GM15510 (cell line): ENCODE measurements around the gene STK24.

Experiments
- POLR2A ChIP-seq: IDR thresholded peaks from 3 replicates; pipeline ENCODE4 v1.6.1; 2011; ENCODE audit warnings: borderline replicate concordance; ENCODE audit not compliant: insufficient read length; ENCODE audit errors: extremely low read depth

STK24 gene

DNA sequence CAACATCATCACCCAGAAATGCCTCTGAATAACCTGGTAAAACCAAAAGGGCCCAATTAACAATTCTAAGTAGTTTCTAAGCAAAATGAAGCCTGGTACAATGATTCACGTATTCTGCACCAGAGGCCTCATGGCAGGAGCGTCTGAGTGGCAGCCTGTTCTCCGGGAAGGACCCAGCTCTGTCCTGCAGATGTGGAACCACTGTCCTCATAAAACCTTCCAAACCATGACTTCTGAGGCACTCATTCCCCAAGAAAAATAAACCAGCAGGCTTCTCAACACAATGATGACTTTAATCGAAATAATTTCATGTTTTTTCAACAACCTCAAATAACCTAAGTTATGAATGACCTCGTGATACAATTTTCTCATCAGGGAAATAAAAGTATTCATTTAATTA lies 89.9 kb downstream of the STK24 start:
- TF ChIP-seq POLR2A = no peak

DNA sequence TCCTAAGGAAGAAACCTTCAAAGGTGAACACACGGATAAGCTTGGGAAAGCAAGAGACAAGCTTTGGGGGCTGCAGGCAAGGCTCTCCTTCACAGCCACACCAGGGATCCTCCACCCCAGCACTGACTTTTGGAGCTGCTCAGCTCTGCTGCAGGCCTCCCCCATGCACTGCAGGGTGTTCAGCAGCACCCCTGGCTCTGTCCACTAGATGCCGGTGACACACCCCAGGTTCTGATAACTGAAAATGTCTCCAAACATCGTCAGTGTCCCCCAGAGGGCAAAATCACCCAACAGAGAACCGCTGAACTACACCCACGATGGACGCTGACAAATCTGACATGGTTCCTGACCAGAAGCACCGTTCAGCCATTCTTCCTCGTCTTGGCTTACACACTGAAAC lies 90.5 kb downstream of the STK24 start:
- no peak for TF ChIP-seq POLR2A

DNA sequence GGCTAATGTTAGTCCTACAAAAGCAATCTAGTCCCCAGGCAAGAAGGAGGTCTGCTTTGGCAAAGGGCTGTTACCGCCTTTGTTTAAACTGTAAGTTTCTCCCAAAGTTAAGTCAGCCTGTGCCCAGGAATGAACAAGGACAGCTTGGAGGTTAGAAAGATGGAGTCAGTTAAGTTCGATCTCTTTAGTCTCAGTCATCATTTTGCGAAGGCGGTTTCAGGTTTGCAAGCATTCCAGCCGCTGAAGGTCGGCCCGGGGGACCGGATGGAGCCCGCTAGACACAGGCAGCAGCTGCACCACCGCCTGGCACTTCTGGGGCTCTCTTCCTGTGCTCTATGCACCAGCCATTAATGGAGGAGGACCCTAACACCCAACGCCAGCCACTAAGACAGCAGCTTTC lies 91.3 kb downstream of the STK24 start:
- TF ChIP-seq POLR2A = no peak

DNA sequence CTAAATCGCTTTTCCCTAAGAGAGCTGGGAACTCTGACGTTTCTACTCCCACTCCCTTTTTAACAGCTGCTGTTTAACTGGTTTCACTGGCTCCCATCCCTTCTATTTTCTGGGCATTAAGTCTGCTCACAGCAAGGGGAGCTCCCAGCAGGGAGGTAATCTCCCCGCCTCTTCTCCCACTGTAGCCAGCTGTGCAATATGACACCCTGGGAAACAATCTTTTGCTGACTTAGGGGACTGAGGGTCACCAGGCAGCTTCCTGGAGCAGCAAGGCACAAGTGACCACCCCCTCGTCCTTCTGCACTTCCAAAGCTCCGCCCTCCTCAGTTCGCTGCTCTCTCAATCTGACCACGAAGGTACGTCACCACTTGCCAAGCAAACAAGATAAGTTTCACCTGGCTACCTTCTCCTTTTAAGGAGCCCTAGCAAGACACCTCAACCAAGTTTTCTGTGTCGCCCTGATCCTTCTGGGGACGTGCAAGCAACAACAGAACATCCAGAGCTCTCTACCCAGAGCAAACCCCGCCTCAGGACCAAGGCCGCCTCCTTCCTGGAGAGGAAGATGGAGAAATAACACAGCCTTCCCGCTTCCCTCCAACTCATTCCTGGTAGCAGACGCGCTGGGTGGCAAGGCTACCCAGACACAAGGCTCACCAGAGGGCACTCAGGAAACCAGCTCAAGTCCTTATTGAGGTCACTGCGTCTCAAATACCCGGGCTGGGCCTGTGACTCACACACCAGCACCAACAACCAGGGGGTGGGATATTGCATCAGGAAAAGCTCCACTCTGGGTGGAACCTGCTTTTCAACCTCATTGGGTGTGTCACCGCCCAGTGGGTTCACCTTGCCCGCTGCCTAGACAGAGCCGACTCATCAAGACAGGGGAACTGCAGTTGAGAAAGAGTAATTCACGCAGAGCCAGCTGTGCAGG lies 92.4 kb downstream of the STK24 start:
- TF ChIP-seq POLR2A = no peak

DNA sequence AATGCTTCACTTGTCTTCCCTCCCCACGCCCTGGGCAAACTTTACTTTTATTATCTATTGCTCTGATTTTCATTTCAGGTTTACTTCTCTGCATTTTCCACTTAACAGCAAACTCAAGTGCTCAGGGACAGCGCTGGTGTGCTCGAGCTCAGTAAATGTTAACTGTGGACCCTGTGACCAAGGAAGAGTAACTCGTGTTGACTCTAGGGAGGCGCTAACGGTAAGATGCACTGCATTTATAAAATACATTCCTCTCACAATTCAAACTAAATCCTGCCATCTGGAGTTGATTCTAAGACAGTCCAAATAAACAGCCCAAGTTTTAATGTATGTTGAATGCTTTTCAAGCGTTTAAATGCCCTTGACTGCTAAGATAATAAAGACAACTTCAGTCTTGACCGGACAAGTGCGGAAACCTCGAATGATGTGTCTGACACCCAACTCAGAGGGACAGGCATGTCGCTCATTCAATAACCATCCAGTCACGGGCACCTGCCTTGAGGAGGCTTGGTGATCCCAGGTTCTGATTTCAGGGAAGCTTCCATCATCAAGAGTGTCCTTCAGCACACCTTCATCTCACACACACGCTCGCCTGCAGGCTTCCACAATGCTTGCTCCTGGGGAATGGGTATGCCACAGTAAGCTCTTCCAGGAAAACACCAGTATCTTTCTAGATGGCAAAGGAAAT lies 93.2 kb downstream of the STK24 start:
- no peak for TF ChIP-seq POLR2A

DNA sequence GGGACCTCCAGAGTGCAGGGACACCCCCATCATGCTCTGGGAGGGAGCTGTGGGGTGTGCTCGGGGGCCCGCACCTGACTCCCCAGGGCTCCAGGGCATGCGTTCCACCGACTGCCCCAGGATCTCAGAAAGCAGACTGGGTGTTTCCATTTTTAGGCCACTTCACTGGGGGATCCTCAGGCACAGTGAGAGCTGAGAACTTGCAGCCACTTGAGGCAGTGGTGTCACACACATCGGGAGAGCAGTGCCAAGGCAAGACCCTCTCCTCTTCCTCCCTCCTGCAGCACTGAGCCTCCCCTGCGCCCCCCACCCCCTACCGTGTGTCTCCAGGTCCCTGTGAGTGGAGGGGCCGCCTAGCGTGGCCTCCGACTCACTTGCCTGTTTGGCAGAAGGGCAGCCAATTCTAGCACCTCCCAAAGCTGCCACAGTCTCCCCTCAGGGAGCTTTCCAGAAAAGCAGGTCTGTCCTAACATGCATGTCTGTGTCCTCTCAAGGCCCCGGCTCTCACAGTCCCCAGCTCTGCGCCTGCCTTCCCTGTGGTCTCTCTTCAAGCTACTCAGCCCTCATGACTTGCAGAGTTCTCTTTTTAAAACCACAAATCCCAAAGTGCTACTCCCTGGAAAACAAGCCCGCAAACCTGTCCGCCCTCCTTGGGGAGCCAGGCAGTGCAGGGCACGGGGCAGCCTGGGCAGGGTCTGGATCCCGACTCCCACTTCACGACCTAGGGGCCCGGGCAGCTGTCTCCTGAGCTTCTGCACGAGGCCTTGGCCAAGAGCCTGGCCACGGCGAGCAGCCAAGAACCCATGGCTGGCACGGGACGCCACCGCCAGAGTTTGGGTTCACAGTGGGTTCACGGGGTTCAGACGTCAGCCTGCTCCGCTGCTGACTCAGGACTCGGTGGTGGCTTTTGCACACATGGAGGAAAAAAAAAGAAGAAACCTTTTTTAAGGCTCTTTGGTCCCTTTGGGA lies 94.1 kb downstream of the STK24 start:
- TF ChIP-seq POLR2A = no peak

DNA sequence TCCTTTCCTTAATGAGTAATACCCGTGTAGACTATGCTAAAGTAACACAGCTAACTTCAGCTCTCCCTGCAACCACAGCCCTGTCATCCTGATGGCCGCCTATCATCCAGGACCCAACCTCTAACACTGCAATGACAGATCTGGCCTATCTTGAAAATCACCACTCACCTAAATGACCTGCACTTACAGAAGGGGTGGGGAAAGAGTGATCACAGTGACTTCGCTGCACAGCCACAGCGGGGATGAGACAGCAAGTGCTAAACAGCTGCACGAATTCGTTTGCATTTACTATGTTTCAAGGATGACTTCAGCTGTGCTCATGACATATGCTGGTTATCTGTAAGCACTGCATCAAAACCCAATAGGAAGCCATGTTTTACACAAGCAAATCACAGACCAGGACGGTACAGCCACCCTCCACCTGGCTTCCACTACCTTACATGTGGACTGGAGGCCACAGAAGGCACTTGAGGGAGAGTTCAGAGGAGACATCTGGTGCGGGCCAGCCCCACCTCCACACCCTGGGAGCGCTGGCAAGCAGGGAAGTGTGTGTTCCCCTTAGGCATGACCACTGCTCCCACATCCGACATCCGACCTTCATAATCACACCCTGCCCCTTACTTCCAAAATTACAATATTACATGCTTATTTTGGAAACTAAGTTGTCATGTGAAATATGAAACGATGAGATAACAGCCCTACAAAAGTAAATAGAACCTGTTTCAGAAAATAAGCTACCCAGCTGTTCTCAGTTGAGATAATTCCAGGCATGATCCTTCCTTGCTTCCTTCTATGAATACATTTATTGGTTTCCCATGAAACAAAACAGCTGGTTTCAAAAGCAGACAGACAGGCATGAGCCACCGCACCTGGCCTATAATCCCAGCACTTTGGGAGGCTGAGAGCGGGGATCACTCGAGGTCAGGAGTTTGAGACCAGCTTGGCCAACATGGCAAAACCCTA lies 95.7 kb downstream of the STK24 start:
- TF ChIP-seq POLR2A = no peak

DNA sequence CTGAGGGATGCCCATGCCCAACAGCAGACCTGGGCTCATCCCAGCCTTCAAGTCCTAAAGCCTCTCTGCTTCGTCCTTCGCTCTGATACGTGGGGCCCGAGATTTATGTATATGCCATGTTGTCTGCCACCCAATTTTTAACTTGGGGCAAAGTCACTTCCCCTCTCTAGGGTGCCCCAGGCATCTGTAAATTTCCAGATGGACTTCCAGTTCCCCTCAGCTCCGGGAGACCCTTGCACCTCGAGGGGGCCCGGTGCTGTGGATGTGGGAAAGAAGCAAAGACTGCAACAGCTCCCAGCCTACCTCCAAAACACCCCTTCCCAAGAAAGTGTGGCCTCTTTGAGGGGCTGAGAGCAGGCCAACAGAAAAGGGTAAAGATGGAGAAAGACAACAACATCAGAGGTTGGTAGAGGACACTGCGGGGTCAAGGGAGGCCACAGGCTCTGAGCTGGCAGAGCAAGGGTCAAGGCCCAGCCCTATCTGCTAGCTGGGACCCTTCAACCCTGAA lies 97.4 kb downstream of the STK24 start:
- TF ChIP-seq POLR2A = no peak

DNA sequence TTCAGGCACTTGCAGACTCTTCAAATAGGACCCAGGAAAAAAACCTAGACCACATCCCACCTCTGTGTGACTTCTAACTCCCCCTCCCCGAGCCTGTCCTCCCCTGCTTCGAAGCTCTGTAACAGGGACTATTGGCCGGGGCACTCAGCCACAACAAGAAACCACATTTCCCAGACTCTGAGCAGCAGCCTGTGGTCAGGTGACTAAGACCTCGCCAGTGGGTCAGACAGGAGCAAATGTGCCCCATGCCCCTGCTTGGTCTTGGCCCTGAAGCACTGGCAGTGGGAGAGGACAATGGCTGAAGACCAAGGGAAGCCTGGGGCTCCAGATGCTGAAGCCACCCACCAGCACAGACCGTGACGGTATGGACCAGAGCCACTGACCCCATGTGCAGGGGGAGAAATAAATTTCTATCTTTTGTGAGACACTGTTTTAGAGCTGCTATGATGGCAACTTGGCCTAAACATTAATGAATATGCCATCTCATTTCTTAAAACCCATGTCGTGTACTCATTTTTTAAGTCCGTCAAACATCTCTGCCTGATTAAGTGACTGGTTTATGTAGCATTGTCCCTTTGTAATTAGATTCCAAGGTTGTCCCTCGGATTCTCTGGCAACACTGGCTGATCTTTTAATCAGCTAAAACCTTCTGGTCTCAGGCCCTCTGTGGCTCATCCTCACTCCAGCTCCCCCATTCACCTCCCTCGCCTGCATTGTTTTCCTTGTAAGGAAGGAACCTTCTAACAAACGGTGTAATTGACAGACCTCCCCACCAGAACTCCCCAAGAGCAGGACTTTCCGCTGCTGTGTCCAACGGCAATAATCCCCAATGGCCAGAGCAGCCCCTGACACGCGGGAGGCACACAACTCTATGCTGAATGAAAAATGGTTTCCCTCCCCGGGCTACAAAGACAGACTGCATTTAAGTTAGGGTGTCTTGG lies 98.4 kb downstream of the STK24 start:
- TF ChIP-seq POLR2A = no peak

DNA sequence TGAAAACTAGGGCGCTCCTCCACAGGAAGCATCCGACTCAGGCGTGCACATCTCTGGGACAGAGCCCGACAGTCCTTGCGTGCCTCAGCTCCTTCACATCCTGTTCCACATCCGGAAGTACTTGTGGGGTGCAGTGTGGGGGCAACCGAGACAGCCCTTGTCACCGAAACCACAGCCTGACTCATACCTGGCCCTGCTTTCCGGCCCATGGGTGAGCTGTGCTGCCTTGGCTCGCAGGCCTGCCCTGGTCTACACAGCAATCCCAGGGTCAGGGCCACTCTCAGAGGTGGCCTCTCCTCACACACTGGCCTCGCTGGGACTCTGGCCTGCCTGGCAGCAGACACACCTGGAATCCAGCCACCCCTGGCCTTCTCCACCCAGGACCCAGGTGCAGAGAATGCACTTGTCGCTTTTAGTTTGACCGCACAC lies 100.4 kb downstream of the STK24 start:
- TF ChIP-seq POLR2A = peak; percentile 11

DNA sequence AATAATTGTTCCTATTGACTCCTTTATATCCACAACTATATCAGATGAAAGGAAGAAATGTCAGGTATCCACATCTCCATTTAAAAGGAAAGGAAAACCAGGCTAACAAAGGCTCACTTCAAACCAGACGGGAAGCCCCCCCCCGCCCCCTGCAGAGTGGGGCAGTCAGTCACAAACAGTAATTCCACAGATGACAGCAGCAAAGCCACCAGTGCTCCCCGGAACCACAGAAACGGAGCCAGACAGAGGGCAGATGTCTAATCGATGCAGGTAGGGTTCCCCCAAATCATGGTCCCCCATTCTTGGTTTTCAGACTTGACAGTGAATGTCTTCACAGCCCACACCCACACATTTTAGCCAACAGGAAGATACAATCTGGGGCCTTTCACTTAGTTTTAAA lies 100.8 kb downstream of the STK24 start:
- no peak for TF ChIP-seq POLR2A

DNA sequence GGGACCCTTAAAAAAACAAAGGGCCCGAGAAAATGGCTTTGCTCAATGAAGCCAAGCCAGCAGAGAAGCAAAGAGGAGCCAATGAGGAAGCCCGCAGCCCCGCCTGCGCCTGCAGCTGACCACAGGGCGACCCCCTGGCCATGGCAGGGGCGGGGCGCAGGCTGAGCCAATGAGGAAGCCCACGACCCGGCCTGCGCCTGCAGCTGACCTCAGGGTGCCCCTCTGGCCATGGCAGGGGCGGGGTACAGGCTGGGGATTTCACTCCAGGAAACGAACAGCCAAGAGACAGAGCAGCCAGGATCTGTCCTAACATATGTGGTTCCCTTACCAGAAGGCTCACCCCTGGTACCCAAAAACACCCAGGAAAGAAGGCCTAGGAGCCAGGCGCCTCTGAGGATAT lies 101.4 kb downstream of the STK24 start:
- no peak for TF ChIP-seq POLR2A
